CD4-positive, alpha-beta T cell (primary cell): ENCODE measurements around the gene RDH5. TPM values are rescaled to one million over a fixed set of nuclear protein-coding genes. Genes with fewer than 3 reads are reported as not detected.

Source experiments
- ATAC-seq: fragments of 200-7000 bp; cut with Tn5 transposase; one replicate; pipeline ENCODE4 v1.10.0; 2022; ENCODE audit warnings: mild to moderate bottlenecking; ENCODE audit not compliant: poor library complexity
- CTCF ChIA-PET: fragments of 350-600 bp; sonication (Branson Sonifier 250); formaldehyde crosslinking; loops from one replicate; lab custom pipeline; 2021; ENCODE audit warnings: antibody characterized with exemption, inconsistent platforms; lab: Charles Lee
- POLR2A ChIA-PET: fragments of 350-600 bp; sonication (Branson Sonifier 250); formaldehyde crosslinking; loops from one replicate; lab custom pipeline; 2021; ENCODE audit warnings: antibody characterized with exemption, inconsistent platforms; lab: Charles Lee
- DNase-seq, 14 experiments: peaks; one replicate each; pipeline ENCODE4 v3.0.0-alpha.2; 2013 to 2020; ENCODE audit warnings: mixed read lengths in 2 of 14
- H3K27ac ChIP-seq, 2 donors: one replicate each; pipeline versions ENCODE4 v1.5.1 to v1.7.0; 2013; ENCODE audit warnings: low read length in 2 of 2, low read depth in 1 of 2, mild to moderate bottlenecking in 1 of 2
- H3K27me3 ChIP-seq, 2 experiments: 1 replicate in 1 of 2; 2 replicates in 1 of 2; pipeline versions ENCODE4 v1.6.1 to v1.7.0; 2013; ENCODE audit warnings: low read length in 2 of 2, control low read depth in 1 of 2, mild to moderate bottlenecking in 1 of 2, moderate library complexity in 1 of 2; ENCODE audit not compliant: insufficient read depth in 2 of 2, control insufficient read depth in 1 of 2
- H3K36me3 ChIP-seq: one replicate; pipeline ENCODE4 v1.6.1; 2013; ENCODE audit warnings: low read length, control low read depth; ENCODE audit not compliant: insufficient read depth
- H3K4me1 ChIP-seq: one replicate; pipeline ENCODE4 v1.6.1; 2013; ENCODE audit warnings: low read length, control low read depth; ENCODE audit not compliant: insufficient read depth
- H3K4me3 ChIP-seq: one replicate; pipeline ENCODE4 v1.5.1; 2013; ENCODE audit warnings: mild to moderate bottlenecking, low read length, moderate library complexity
- H3K9me3 ChIP-seq, 2 experiments: 1 replicate in 1 of 2; 2 replicates in 1 of 2; pipeline versions ENCODE4 v1.6.1 to v1.7.0; 2013; ENCODE audit warnings: low read length in 2 of 2, mild to moderate bottlenecking in 2 of 2, control low read depth in 1 of 2, moderate library complexity in 1 of 2; ENCODE audit not compliant: control insufficient read depth in 1 of 2, insufficient read depth in 1 of 2
- H3K27ac Mint-ChIP-seq: one replicate; pipeline ENCODE4 v1.8.0; 2020; ENCODE audit warnings: mixed read lengths
- H3K27me3 Mint-ChIP-seq: one replicate; pipeline ENCODE4 v1.8.0; 2021; ENCODE audit warnings: mixed read lengths
- H3K36me3 Mint-ChIP-seq: one replicate; pipeline ENCODE4 v1.8.0; 2021; ENCODE audit warnings: low read depth, mixed read lengths
- H3K4me1 Mint-ChIP-seq: one replicate; pipeline ENCODE4 v1.8.0; 2021; ENCODE audit warnings: low read depth, mixed read lengths
- H3K4me3 Mint-ChIP-seq: one replicate; pipeline ENCODE4 v1.8.0; 2020; ENCODE audit warnings: mild to moderate bottlenecking, mixed read lengths
- H3K9me3 Mint-ChIP-seq: one replicate; pipeline ENCODE4 v1.8.0; 2020; ENCODE audit warnings: mixed read lengths
- CTCF ChIP-seq: fragments of 200-600 bp; IDR thresholded peaks from one replicate; pipeline ENCODE4 v1.8.0; 2022; ENCODE audit warnings: antibody characterized with exemption, mild to moderate bottlenecking
- intact Hi-C, 2 experiments: fragments of 100-400 bp; cut with DNase I in 1 of 2; cut with micrococcal nuclease in 1 of 2; formaldehyde crosslinking; loops; one replicate each; pipeline versions ENCODE4 v1.15.1 to v1.9.0; 2023 to 2025; cut with DNase I, micrococcal nuclease
- total RNA-seq, 174 experiments: library from RNA in 2 of 174; stranded (reverse) in 2 of 174; gene quantifications; one replicate each; pipeline ENCODE4 v1.2.3 and lab custom pipeline; 2021 to 2026

Gene RDH5
- total RNA-seq, 2 experiments from 2014 or later: 8.8 TPM

DNA sequence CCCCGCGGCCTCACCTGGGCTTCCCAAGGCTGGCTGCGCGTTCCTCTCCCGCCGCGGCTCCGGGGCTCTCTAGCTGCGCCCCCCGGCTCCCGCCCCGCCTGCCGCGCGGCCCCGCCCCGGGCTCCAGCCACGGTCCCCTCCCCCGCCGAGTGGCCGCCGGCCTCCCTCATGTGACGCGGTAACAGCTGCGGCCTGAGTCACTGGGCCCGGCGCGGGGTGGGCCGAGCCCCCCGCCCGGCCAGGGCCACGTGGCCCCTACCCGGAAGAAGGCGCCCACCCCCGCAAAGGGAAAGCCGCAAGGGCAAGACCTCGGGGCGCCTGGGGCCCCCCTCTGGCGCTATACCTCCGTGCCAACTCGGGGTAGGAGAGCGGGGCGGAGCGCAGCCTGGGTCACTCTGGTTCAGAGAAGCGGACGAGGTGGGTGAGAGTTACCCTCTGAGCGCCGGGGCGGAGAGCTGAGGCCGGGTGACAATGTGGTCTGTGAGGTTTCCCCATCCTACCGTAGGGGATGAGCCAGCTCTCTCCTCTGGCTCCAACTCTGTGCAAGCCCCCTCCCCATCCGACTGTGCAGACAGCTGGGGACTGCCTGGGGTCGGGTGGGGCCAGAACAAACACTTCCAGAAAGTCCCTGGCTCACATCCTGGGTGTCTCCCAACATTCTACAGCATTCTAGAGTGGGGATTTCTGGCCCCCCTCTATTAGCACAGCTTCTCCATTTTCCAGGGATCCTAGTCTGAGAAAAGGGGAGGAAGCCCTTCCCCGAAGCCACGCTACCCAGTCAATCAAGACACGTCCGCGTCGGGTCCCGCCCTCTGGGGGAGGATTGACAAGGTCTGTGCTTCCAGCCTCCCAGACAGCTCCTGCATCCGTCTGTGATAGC lies 9.0 kb downstream of the RDH5 start, which contains the start of gene CD63:
CD63 (minus strand) TSS at position 71 of the 880 bp plus-strand sequence. CDS start 668 bp downstream, outside the sequence.
- peaks cover 43% of the 10 kb centered on the region for H3K4me1 ChIP-seq
- CTCF ChIA-PET: interaction anchor here (0.9 to 2.8 kb wide), 5 partner anchors 9 to 68 kb away, joined by 3 to 24 read pairs (median 3); no protein-coding TSS in a partner anchor
- no peak for TF ChIP-seq CTCF
- DNase-seq (peak in 11 of 14 experiments; percentile 33 to 78 (median 52)), ATAC-seq (peak; percentile 61)
- H3K4me3 ChIP-seq: peak within 1 kb of the TSS; percentile 86
- Mint-ChIP-seq H3K27ac (peak within 1 kb of the TSS; percentile 81), H3K4me3 (peak within 1 kb of the TSS; percentile 88), H3K27me3 (no peaks in the 10 kb centered on the region), H3K9me3 (no peaks in the 10 kb centered on the region), H3K36me3 (peaks cover 10% of the 10 kb centered on the region), H3K4me1 (peaks cover 48% of the 10 kb centered on the region)
- intact Hi-C loops: no loop called here
- H3K27ac ChIP-seq: peak within 1 kb of the TSS; percentile 57 to 80
- H3K36me3 ChIP-seq: peaks cover 7% of the 10 kb centered on the region
- H3K27me3 ChIP-seq: no peaks in the 10 kb centered on the region
- POLR2A ChIA-PET: interaction anchor here (0.6 to 2.8 kb wide), 23 partner anchors 9 to 388 kb away, joined by 3 to 35 read pairs (median 5); partner anchors contain the start of genes BLOC1S1, DNAJC14, ORMDL2 and PA2G4
- no peaks in the 10 kb centered on the region for H3K9me3 ChIP-seq

- peak overlapping the region; percentile 81 for H3K27ac Mint-ChIP-seq
- ChIA-PET POLR2A (interaction anchor here (0.6 to 2.8 kb wide), 24 partner anchors 8 to 388 kb away, joined by 3 to 35 read pairs (median 4); partner anchors contain the start of genes BLOC1S1, DNAJC14, ORMDL2 and PA2G4), CTCF (interaction anchor here (0.6 to 2.8 kb wide), 6 partner anchors 8 to 67 kb away, joined by 3 to 24 read pairs (median 3); no protein-coding TSS in a partner anchor)
- no peaks in the 10 kb centered on the region for H3K9me3 Mint-ChIP-seq
- peaks cover 5% of the 10 kb centered on the region for H3K36me3 ChIP-seq
- H3K27ac ChIP-seq: peak overlapping the region; percentile 57 to 80
- H3K27me3 ChIP-seq: no peaks in the 10 kb centered on the region
- TF ChIP-seq CTCF: peak; percentile 11
- no peaks in the 10 kb centered on the region for H3K9me3 ChIP-seq
- no peaks in the 10 kb centered on the region for H3K27me3 Mint-ChIP-seq
- peaks cover 41% of the 10 kb centered on the region for H3K4me1 Mint-ChIP-seq
- peak in 4 of 14 experiments; percentile 47 to 64 (median 57) for DNase-seq
- intact Hi-C loops: loop anchor here in 1 of 2 experiments (10.0 kb wide), 2 partner anchors 75 to 375 kb away; partner anchors contain the start of gene PA2G4
- peak; percentile 50 for ATAC-seq
- H3K36me3 Mint-ChIP-seq: peaks cover 4% of the 10 kb centered on the region
- H3K4me3 ChIP-seq: peak overlapping the region; percentile 86
- peak overlapping the region; percentile 88 for H3K4me3 Mint-ChIP-seq
- H3K4me1 ChIP-seq: peaks cover 37% of the 10 kb centered on the region
These were observed 9.9 kb downstream of the RDH5 start for GRCh38 chr12:55729819-55730818.
